ENCODE data around the gene SUV39H2.
"Not testable (repeated sequence)": the region's sequence is repeated elsewhere in the genome, so short reads cannot be mapped to it uniquely, and the experiment has no call there.

The SUV39H2 gene
- 2.1 to 13.2 (median 8.0) reads per million in 18 experiments for total RNA-seq

- peak; percentile 96 to 97 for DNase-seq
Observed at GRCh38 chr10:14878266-14879123, at the start of gene SUV39H2. SUV39H2 (plus strand) TSS chr10:14878866; CDS start chr10:14878889, 23 bp downstream.

- no peak for DNase-seq
Observed at GRCh38 chr10:14833106-14833505, 45.6 kb upstream of the SUV39H2 start.

GRCh38 chr10:14836208-14836607, 42.5 kb upstream of the SUV39H2 start:
- DNase-seq: no peak

GRCh38 chr10:14837003-14837756, 41.5 kb upstream of the SUV39H2 start:
- peak in 1 of 2 donors; percentile 5 for DNase-seq

GRCh38 chr10:14837757-14838581, 40.7 kb upstream of the SUV39H2 start, which contains the start of the genes CDNF, HSPA14 and MSANTD7:
CDNF (minus strand) TSS chr10:14838037; CDS start chr10:14837946, 91 bp downstream.
HSPA14 (plus strand) TSS chr10:14838306; CDS start chr10:14838403, 97 bp downstream.
MSANTD7 (plus strand) TSS chr10:14838306; CDS start chr10:14842285, 3,979 bp downstream.
- peak; percentile 100 for DNase-seq

- peak in 1 of 2 donors; percentile 16 for DNase-seq
Observed at GRCh38 chr10:14838582-14839304, 39.9 kb upstream of the SUV39H2 start.

- peak in 1 of 2 donors; percentile 8 for DNase-seq
Observed at GRCh38 chr10:14839305-14839695, 39.4 kb upstream of the SUV39H2 start.

- no peak for DNase-seq
Observed at GRCh38 chr10:14840178-14840577, 38.5 kb upstream of the SUV39H2 start.

GRCh38 chr10:14843327-14843988, 35.2 kb upstream of the SUV39H2 start:
- no peak for DNase-seq

GRCh38 chr10:14844948-14845347, 33.7 kb upstream of the SUV39H2 start:
- DNase-seq: no peak

- DNase-seq: no peak
Observed at GRCh38 chr10:14852236-14852635, 26.4 kb upstream of the SUV39H2 start.

GRCh38 chr10:14855453-14855852, 23.2 kb upstream of the SUV39H2 start:
- no peak for DNase-seq

GRCh38 chr10:14858338-14858960, 20.2 kb upstream of the SUV39H2 start:
- peak; percentile 20 to 21 for DNase-seq

- DNase-seq: no peak
Observed at GRCh38 chr10:14859043-14859442, 19.6 kb upstream of the SUV39H2 start.

- DNase-seq: peak in 1 of 2 donors; percentile 47
Observed at GRCh38 chr10:14859775-14860174, 18.9 kb upstream of the SUV39H2 start.

GRCh38 chr10:14860791-14861190, 17.9 kb upstream of the SUV39H2 start:
- DNase-seq: no peak

- DNase-seq: not testable (repeated sequence)
Observed at GRCh38 chr10:14864466-14864865, 14.2 kb upstream of the SUV39H2 start.

- not testable (repeated sequence) for DNase-seq
Observed at GRCh38 chr10:14864871-14865270, 13.8 kb upstream of the SUV39H2 start.

- no peak for DNase-seq
Observed at GRCh38 chr10:14873090-14873760, 5.4 kb upstream of the SUV39H2 start.

GRCh38 chr10:14875941-14876340, 2.7 kb upstream of the SUV39H2 start:
- DNase-seq: no peak

Data from inflammatory macrophage (primary cell).